HCT116 (cell line): ENCODE measurements around the gene IGSF23. TPM values are rescaled to one million over a fixed set of nuclear protein-coding genes. Genes with fewer than 3 reads are reported as not detected.

Experiments
- ATAC-seq: fragments of 200-7000 bp; cut with Tn5 transposase; 2 replicates; pipeline ENCODE4 v1.9.1; 2020; ENCODE audit warnings: mild to moderate bottlenecking, moderate library complexity
- BruUV-seq: library from RNA; stranded (reverse); fragments of 400-500 nt; replicated peaks from 2 replicates; lab custom pipeline; 2021; lab: Mats Ljungman, UMichigan
- CTCF ChIA-PET: fragments of 300-600 bp; sonication (Branson Sonifier 250); formaldehyde crosslinking; loops from one replicate; lab custom pipeline; 2021; ENCODE audit warnings: antibody characterized with exemption; lab: Charles Lee
- POLR2A ChIA-PET: fragments of 300-600, 350-600 bp; sonication (Branson Sonifier 250); formaldehyde crosslinking; loops from one replicate; lab custom pipeline; 2021; ENCODE audit warnings: antibody characterized with exemption; lab: Charles Lee
- RAD21 ChIA-PET, 2 experiments: fragments of 300-600 bp; sonication (Branson Sonifier 250); formaldehyde crosslinking; loops; one replicate each; lab custom pipeline; 2023; ENCODE audit warnings: low total read pairs in 2 of 2; ENCODE audit not compliant: uncharacterized antibody in 2 of 2, unreplicated experiment in 2 of 2, low non-redundant PET in 1 of 2; lab: Charles Lee
- DNase-seq: peaks from one replicate; pipeline ENCODE4 v3.0.0-alpha.2; 2010; ENCODE audit warnings: low read depth, low spot score
- H2AFZ ChIP-seq: fragments of 200-600 bp; shearing (Covaris generic), sonication (generic); 2 replicates; pipeline ENCODE4 v1.6.1; 2017; ENCODE audit warnings: low read depth, mixed run types, mixed read lengths, antibody characterized with exemption, low read length; ENCODE audit not compliant: poor library complexity, severe bottlenecking
- H3K27ac ChIP-seq: 2 replicates; pipeline ENCODE4 v1.5.1; 2012; ENCODE audit warnings: low read depth, low read length
- H3K27me3 ChIP-seq: fragments of 200-600 bp; sonication (generic); 2 replicates; pipeline ENCODE4 v1.6.1; 2016; ENCODE audit warnings: mixed run types, low read length, mixed read lengths; ENCODE audit not compliant: insufficient read depth
- H3K36me3 ChIP-seq, 2 experiments: fragments of 200-500 bp in 1 of 2; fragments of 200-600 bp in 1 of 2; sonication (Bioruptor generic) in 1 of 2; sonication (generic) in 1 of 2; 2 replicates each; pipeline versions ENCODE4 v1.5.1 to v1.6.1; 2014 to 2016; ENCODE audit warnings: low read length in 2 of 2, inconsistent platforms in 1 of 2, mixed read lengths in 1 of 2, mixed run types in 1 of 2; ENCODE audit not compliant: insufficient read depth in 2 of 2, control insufficient read depth in 1 of 2
- H3K4me1 ChIP-seq, 2 experiments: fragments of 200-600 bp in 1 of 2; sonication (generic) in 1 of 2; 2 replicates each; pipeline versions ENCODE4 v1.5.1 to v1.6.1; 2012 to 2017; ENCODE audit warnings: low read length in 2 of 2, inconsistent platforms in 1 of 2, mild to moderate bottlenecking in 1 of 2, mixed read lengths in 1 of 2, mixed run types in 1 of 2, moderate library complexity in 1 of 2; ENCODE audit not compliant: insufficient read depth in 2 of 2, control insufficient read depth in 1 of 2
- H3K4me2 ChIP-seq: fragments of 200-600 bp; sonication (generic); 2 replicates; pipeline ENCODE4 v1.6.1; 2017; ENCODE audit warnings: mixed run types, low read length, mixed read lengths
- H3K4me3 ChIP-seq, 2 experiments: fragments of 200-600 bp in 1 of 2; sonication (generic) in 1 of 2; replicated peaks in 1 of 2; 2 replicates each; pipeline ENCODE4 v1.5.1; 2011 to 2016; ENCODE audit warnings: low read length in 2 of 2, control low read depth in 1 of 2, low read depth in 1 of 2, mild to moderate bottlenecking in 1 of 2, mixed read lengths in 1 of 2, mixed run types in 1 of 2
- H3K79me2 ChIP-seq: fragments of 200-600 bp; sonication (generic); 2 replicates; pipeline ENCODE4 v1.6.1; 2017; ENCODE audit warnings: mild to moderate bottlenecking, mixed run types, low read length, moderate library complexity, mixed read lengths; ENCODE audit not compliant: insufficient read depth
- H3K9ac ChIP-seq: fragments of 200-600 bp; sonication (generic); 2 replicates; pipeline ENCODE4 v1.6.1; 2016; ENCODE audit warnings: low read length, mixed read lengths
- H3K9me2 ChIP-seq: fragments of 200-600 bp; sonication (generic), shearing (Covaris generic); 2 replicates; pipeline ENCODE4 v1.6.1; 2017; ENCODE audit warnings: mixed run types, mild to moderate bottlenecking, moderate library complexity; ENCODE audit not compliant: insufficient read depth
- H3K9me3 ChIP-seq, 2 experiments: fragments of 200-500 bp in 1 of 2; fragments of 200-600 bp in 1 of 2; sonication (Bioruptor generic) in 1 of 2; sonication (generic) in 1 of 2; 2 replicates each; pipeline ENCODE4 v1.6.1; 2014 to 2017; ENCODE audit warnings: low read length in 2 of 2, mixed read lengths in 2 of 2, inconsistent platforms in 1 of 2, low read depth in 1 of 2, mild to moderate bottlenecking in 1 of 2, mixed run types in 1 of 2, moderate library complexity in 1 of 2; ENCODE audit not compliant: control insufficient read depth in 1 of 2, insufficient read depth in 1 of 2
- H4K20me1 ChIP-seq: fragments of 200-600 bp; sonication (generic), shearing (Covaris generic); 2 replicates; pipeline ENCODE4 v1.6.1; 2017; ENCODE audit warnings: mixed run types, mild to moderate bottlenecking, moderate library complexity; ENCODE audit not compliant: insufficient read depth
- CBX3 ChIP-seq: IDR thresholded peaks from 2 replicates; pipeline ENCODE4 v1.6.1; 2012; ENCODE audit warnings: low read depth
- ELF1 ChIP-seq: IDR thresholded peaks from 2 replicates; pipeline ENCODE4 v1.6.1; 2012; ENCODE audit warnings: low read depth, borderline replicate concordance
- EZH2 ChIP-seq: fragments of 200-600 bp; sonication (generic); IDR thresholded peaks from 2 replicates; pipeline ENCODE4 v1.6.1; 2017; ENCODE audit warnings: antibody characterized with exemption, mixed run types
- EZH2phosphoT487 ChIP-seq: fragments of 200-600 bp; IDR thresholded peaks from 2 replicates; pipeline ENCODE4 v1.6.1; 2018; ENCODE audit warnings: antibody characterized with exemption, borderline replicate concordance
- FOSL1 ChIP-seq: IDR thresholded peaks from 2 replicates; pipeline ENCODE4 v1.6.1; 2012; ENCODE audit warnings: low read depth
- POLR2A ChIP-seq: IDR thresholded peaks from 2 replicates; pipeline ENCODE4 v1.7.0; 2011; ENCODE audit warnings: borderline replicate concordance; ENCODE audit not compliant: insufficient read depth, insufficient read length; ENCODE audit errors: extremely low read depth
- POLR2AphosphoS5 ChIP-seq: IDR thresholded peaks from 2 replicates; pipeline ENCODE4 v1.6.1; 2011; ENCODE audit warnings: mild to moderate bottlenecking, low read depth, low read length, moderate library complexity
- RAD21 ChIP-seq: IDR thresholded peaks from 2 replicates; pipeline ENCODE4 v1.6.1; 2012; ENCODE audit warnings: low read depth, mild to moderate bottlenecking
- SIN3A ChIP-seq: IDR thresholded peaks from 2 replicates; pipeline ENCODE4 v1.6.1; 2012; ENCODE audit warnings: low read depth
- SP1 ChIP-seq: IDR thresholded peaks from 2 replicates; pipeline ENCODE4 v1.6.1; 2012; ENCODE audit warnings: low read depth
- SRF ChIP-seq: IDR thresholded peaks from 2 replicates; pipeline ENCODE4 v1.6.1; 2012; ENCODE audit warnings: low read depth
- TCF7L2 ChIP-seq: IDR thresholded peaks from 2 replicates; pipeline ENCODE4 v1.7.0; 2011; ENCODE audit warnings: borderline replicate concordance, inconsistent platforms; ENCODE audit not compliant: insufficient read depth, insufficient read length; ENCODE audit errors: extremely low read depth
- YY1 ChIP-seq: IDR thresholded peaks from 2 replicates; pipeline ENCODE4 v1.6.1; 2011; ENCODE audit warnings: low read length, low read depth, moderate library complexity, mild to moderate bottlenecking; ENCODE audit not compliant: insufficient replicate concordance; ENCODE audit errors: extremely low read depth
- ZFX ChIP-seq: fragments of 450-650 bp; IDR thresholded peaks from 2 replicates; pipeline ENCODE4 v1.6.1; 2017
- ZNF274 ChIP-seq: fragments of 200-500 bp; sonication (Bioruptor generic); IDR thresholded peaks from 2 replicates; pipeline ENCODE4 v1.6.1; 2014; ENCODE audit warnings: mild to moderate bottlenecking, low read depth, low read length, inconsistent platforms
- intact Hi-C: fragments of 100-400 bp; cut with micrococcal nuclease; formaldehyde crosslinking; loops from 2 replicates; pipeline ENCODE4 v1.10.0; 2022
- total RNA-seq: library from RNA; stranded (reverse); gene quantifications from one replicate; pipeline ENCODE4 v1.2.1, GENCODE V29; 2021; ENCODE audit not compliant: unreplicated experiment
- TF ChIP-seq, protein P1 (sequence below): IDR thresholded peaks from 2 replicates; pipeline ENCODE4 v1.6.1; 2012
- TF ChIP-seq, protein P2 (sequence below): IDR thresholded peaks from 2 replicates; pipeline ENCODE4 v1.6.1; 2012; ENCODE audit warnings: low read depth
- TF ChIP-seq, protein P3 (sequence below): IDR thresholded peaks from 2 replicates; pipeline ENCODE4 v1.6.1; 2012
- TF ChIP-seq, protein P4 (sequence below): IDR thresholded peaks from 2 replicates; pipeline ENCODE4 v1.6.1; 2011; ENCODE audit warnings: mild to moderate bottlenecking, low read length, moderate library complexity; ENCODE audit not compliant: insufficient replicate concordance; ENCODE audit errors: extremely low read depth

Gene IGSF23
- total RNA-seq, 1 experiment from 2014 or later, result not detected

DNA sequence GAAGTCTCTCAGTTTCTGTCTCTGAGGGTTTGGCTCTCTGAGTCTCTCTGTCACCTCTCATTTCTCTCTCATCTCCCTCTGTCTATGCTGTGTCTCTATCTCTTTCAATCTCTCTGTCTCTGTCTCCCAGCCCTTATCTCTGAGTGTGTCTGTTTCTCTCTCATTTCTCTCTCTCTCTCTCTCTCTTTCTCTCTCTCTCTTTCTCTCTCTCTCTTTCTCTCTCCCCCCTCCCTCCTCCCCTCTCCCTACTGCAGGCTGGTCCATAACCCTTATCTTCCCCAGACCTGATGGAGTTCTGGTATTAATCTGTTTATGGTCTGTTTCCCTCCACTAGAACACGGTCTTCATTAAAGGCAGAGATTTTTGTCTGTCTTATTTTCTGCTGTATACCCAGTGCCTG is 29.0 kb downstream of the IGSF23 start:
- no TSS peak for BruUV-seq
- Histone ChIP-seq H3K79me2 (peaks cover 31% of the 10 kb centered on the region), H2AFZ (no peak overlapping the region), H3K4me2 (peak overlapping the region; percentile 96; the same call in 1 of the 2 replicates), H3K9me3 (no peaks in the 10 kb centered on the region), H3K36me3 (peaks cover 3 to 10% of the 10 kb centered on the region in 2 experiments; a peak in 3 of 4 replicates), H3K4me1 (peaks cover 4 to 23% of the 10 kb centered on the region in 2 experiments), H4K20me1 (peaks cover 5% of the 10 kb centered on the region; the same call in 1 of the 2 replicates), H3K9ac (no peak overlapping the region), H3K27ac (no peak overlapping the region), H3K9me2 (no peaks in the 10 kb centered on the region), H3K4me3 (no peak overlapping the region), H3K27me3 (no peaks in the 10 kb centered on the region)
- POLR2A ChIA-PET, result interaction anchor here (1.7 to 2.5 kb wide), 2 partner anchors 9 to 53 kb away, joined by 5 to 16 read pairs; no protein-coding TSS in a partner anchor
- RAD21 ChIA-PET, result no interaction called here
- CTCF ChIA-PET, result interaction anchor here (0.7 to 1.8 kb wide), 2 partner anchors 15 to 28 kb away, joined by 3 to 5 read pairs; no protein-coding TSS in a partner anchor
- ATAC-seq, result no peak
- TF ChIP-seq SP1 (no peak), EZH2 (no peak), RAD21 (no peak), POLR2A (no peak), EZH2phosphoT487 (no peak), ELF1 (no peak), ZNF274 (no peak), SRF (no peak), CBX3 (no peak), TCF7L2 (no peak), POLR2AphosphoS5 (no peak), YY1 (no peak), FOSL1 (no peak), ZFX (no peak), SIN3A (no peak)
- TF ChIP-seq, protein P1, sequence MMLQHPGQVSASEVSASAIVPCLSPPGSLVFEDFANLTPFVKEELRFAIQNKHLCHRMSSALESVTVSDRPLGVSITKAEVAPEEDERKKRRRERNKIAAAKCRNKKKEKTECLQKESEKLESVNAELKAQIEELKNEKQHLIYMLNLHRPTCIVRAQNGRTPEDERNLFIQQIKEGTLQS, result no peak
- TF ChIP-seq, protein P2, sequence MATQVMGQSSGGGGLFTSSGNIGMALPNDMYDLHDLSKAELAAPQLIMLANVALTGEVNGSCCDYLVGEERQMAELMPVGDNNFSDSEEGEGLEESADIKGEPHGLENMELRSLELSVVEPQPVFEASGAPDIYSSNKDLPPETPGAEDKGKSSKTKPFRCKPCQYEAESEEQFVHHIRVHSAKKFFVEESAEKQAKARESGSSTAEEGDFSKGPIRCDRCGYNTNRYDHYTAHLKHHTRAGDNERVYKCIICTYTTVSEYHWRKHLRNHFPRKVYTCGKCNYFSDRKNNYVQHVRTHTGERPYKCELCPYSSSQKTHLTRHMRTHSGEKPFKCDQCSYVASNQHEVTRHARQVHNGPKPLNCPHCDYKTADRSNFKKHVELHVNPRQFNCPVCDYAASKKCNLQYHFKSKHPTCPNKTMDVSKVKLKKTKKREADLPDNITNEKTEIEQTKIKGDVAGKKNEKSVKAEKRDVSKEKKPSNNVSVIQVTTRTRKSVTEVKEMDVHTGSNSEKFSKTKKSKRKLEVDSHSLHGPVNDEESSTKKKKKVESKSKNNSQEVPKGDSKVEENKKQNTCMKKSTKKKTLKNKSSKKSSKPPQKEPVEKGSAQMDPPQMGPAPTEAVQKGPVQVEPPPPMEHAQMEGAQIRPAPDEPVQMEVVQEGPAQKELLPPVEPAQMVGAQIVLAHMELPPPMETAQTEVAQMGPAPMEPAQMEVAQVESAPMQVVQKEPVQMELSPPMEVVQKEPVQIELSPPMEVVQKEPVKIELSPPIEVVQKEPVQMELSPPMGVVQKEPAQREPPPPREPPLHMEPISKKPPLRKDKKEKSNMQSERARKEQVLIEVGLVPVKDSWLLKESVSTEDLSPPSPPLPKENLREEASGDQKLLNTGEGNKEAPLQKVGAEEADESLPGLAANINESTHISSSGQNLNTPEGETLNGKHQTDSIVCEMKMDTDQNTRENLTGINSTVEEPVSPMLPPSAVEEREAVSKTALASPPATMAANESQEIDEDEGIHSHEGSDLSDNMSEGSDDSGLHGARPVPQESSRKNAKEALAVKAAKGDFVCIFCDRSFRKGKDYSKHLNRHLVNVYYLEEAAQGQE, result no peak
- TF ChIP-seq, protein P3, sequence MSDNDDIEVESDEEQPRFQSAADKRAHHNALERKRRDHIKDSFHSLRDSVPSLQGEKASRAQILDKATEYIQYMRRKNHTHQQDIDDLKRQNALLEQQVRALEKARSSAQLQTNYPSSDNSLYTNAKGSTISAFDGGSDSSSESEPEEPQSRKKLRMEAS, result no peak
- TF ChIP-seq, protein P4, sequence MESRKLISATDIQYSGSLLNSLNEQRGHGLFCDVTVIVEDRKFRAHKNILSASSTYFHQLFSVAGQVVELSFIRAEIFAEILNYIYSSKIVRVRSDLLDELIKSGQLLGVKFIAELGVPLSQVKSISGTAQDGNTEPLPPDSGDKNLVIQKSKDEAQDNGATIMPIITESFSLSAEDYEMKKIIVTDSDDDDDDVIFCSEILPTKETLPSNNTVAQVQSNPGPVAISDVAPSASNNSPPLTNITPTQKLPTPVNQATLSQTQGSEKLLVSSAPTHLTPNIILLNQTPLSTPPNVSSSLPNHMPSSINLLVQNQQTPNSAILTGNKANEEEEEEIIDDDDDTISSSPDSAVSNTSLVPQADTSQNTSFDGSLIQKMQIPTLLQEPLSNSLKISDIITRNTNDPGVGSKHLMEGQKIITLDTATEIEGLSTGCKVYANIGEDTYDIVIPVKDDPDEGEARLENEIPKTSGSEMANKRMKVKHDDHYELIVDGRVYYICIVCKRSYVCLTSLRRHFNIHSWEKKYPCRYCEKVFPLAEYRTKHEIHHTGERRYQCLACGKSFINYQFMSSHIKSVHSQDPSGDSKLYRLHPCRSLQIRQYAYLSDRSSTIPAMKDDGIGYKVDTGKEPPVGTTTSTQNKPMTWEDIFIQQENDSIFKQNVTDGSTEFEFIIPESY, result no peak
- no peak for DNase-seq
- intact Hi-C loops, result loop anchor here (5.0 kb wide), 1 partner anchor 55 kb away; no protein-coding TSS in a partner anchor
